Esophagus squamous epithelium (tissue), 4 donors: ENCODE measurements around the gene MEGF6.

Source experiments
- CTCF ChIP-seq, 6 experiments: fragments of 450-650 bp in 4 of 6; fragments of 200-600 bp in 2 of 6; sonication (generic) in 2 of 6; IDR thresholded peaks; one replicate each; pipeline ENCODE4 v1.5.1; 2016 to 2019; ENCODE audit warnings: antibody characterized with exemption in 6 of 6, mild to moderate bottlenecking in 4 of 6, moderate library complexity in 4 of 6
- POLR2A ChIP-seq, 4 donors: fragments of 450-650 bp; IDR thresholded peaks; one replicate each; pipeline ENCODE4 v1.6.1; 2017; ENCODE audit warnings: antibody characterized with exemption in 4 of 4, mild to moderate bottlenecking in 4 of 4, moderate library complexity in 3 of 4

- no peak for TF ChIP-seq CTCF (IDR thresholded peaks at IDR 0.05)
- no peak for TF ChIP-seq POLR2A (IDR thresholded peaks at IDR 0.05)
Observed at GRCh38 chr1:3454811-3455618, 156.3 kb downstream of the MEGF6 start.
